ENCODE measurements around the gene NR4A1.

Gene NR4A1

DNA sequence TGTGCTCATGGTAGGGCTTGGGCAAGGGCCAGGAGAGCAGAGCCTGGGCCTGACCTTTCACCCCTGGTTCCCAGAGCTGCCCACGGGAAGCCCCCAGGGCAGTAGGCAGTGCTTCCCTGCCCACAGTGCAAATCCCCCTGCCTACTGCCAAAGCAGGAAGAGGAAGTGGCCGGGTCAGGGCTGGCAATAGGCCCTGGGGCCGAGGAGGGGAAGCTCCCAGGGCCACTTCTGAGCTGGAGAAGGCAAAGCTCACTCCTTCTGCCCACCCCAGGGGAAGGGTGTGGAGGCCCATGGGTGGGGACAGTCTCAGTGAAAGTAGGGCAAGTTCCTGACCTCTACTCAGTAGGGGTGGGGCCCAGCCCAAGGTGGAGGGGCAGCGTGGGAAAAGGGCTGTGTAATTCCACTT, 5.4 kb upstream of the NR4A1 start:
- no peak for TF ChIP-seq ARNTL (CRISPR knock-in tag; IDR thresholded peaks at IDR 0.05; ENCODE audit: borderline replicate concordance, low read depth)
- TF ChIP-seq ZNF8 (CRISPR knock-in tag; IDR thresholded peaks at IDR 0.05): no peak
- TF ChIP-seq OSR1 (CRISPR knock-in tag; IDR thresholded peaks at IDR 0.05): no peak
- TF ChIP-seq RARB (CRISPR knock-in tag; IDR thresholded peaks at IDR 0.05): no peak
- TF ChIP-seq, protein P1, sequence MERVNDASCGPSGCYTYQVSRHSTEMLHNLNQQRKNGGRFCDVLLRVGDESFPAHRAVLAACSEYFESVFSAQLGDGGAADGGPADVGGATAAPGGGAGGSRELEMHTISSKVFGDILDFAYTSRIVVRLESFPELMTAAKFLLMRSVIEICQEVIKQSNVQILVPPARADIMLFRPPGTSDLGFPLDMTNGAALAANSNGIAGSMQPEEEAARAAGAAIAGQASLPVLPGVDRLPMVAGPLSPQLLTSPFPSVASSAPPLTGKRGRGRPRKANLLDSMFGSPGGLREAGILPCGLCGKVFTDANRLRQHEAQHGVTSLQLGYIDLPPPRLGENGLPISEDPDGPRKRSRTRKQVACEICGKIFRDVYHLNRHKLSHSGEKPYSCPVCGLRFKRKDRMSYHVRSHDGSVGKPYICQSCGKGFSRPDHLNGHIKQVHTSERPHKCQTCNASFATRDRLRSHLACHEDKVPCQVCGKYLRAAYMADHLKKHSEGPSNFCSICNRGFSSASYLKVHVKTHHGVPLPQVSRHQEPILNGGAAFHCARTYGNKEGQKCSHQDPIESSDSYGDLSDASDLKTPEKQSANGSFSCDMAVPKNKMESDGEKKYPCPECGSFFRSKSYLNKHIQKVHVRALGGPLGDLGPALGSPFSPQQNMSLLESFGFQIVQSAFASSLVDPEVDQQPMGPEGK (CRISPR knock-in tag; IDR thresholded peaks at IDR 0.05; ENCODE audit: borderline replicate concordance): no peak
- no peak for TF ChIP-seq PPARA (CRISPR knock-in tag; IDR thresholded peaks at IDR 0.05; ENCODE audit: borderline replicate concordance)
- TF ChIP-seq, protein P2, sequence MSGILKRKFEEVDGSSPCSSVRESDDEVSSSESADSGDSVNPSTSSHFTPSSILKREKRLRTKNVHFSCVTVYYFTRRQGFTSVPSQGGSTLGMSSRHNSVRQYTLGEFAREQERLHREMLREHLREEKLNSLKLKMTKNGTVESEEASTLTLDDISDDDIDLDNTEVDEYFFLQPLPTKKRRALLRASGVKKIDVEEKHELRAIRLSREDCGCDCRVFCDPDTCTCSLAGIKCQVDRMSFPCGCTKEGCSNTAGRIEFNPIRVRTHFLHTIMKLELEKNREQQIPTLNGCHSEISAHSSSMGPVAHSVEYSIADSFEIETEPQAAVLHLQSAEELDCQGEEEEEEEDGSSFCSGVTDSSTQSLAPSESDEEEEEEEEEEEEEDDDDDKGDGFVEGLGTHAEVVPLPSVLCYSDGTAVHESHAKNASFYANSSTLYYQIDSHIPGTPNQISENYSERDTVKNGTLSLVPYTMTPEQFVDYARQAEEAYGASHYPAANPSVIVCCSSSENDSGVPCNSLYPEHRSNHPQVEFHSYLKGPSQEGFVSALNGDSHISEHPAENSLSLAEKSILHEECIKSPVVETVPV (CRISPR knock-in tag; IDR thresholded peaks at IDR 0.05): no peak
- no peak for TF ChIP-seq ZFP30 (CRISPR knock-in tag; IDR thresholded peaks at IDR 0.05)
- TF ChIP-seq, protein P3, sequence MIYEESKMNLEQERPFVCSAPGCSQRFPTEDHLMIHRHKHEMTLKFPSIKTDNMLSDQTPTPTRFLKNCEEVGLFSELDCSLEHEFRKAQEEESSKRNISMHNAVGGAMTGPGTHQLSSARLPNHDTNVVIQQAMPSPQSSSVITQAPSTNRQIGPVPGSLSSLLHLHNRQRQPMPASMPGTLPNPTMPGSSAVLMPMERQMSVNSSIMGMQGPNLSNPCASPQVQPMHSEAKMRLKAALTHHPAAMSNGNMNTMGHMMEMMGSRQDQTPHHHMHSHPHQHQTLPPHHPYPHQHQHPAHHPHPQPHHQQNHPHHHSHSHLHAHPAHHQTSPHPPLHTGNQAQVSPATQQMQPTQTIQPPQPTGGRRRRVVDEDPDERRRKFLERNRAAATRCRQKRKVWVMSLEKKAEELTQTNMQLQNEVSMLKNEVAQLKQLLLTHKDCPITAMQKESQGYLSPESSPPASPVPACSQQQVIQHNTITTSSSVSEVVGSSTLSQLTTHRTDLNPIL (CRISPR knock-in tag; IDR thresholded peaks at IDR 0.05; ENCODE audit: low read depth): no peak
- no peak for TF ChIP-seq BACH2 (CRISPR knock-in tag; IDR thresholded peaks at IDR 0.05; ENCODE audit: borderline replicate concordance)
- no peak for TF ChIP-seq ZNF70 (CRISPR knock-in tag; IDR thresholded peaks at IDR 0.05)
- TF ChIP-seq ZFP3 (CRISPR knock-in tag; IDR thresholded peaks at IDR 0.05): no peak
- TF ChIP-seq, protein P4, sequence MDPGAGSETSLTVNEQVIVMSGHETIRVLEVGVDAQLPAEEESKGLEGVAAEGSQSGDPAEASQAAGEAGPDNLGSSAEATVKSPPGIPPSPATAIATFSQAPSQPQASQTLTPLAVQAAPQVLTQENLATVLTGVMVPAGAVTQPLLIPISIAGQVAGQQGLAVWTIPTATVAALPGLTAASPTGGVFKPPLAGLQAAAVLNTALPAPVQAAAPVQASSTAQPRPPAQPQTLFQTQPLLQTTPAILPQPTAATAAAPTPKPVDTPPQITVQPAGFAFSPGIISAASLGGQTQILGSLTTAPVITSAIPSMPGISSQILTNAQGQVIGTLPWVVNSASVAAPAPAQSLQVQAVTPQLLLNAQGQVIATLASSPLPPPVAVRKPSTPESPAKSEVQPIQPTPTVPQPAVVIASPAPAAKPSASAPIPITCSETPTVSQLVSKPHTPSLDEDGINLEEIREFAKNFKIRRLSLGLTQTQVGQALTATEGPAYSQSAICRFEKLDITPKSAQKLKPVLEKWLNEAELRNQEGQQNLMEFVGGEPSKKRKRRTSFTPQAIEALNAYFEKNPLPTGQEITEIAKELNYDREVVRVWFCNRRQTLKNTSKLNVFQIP (CRISPR knock-in tag; IDR thresholded peaks at IDR 0.05; ENCODE audit: borderline replicate concordance, low read depth): no peak
- TF ChIP-seq SNAI2 (CRISPR knock-in tag; IDR thresholded peaks at IDR 0.05): no peak
- TF ChIP-seq TOX (CRISPR knock-in tag; IDR thresholded peaks at IDR 0.05; ENCODE audit: borderline replicate concordance): no peak
- no peak for ATAC-seq

DNA sequence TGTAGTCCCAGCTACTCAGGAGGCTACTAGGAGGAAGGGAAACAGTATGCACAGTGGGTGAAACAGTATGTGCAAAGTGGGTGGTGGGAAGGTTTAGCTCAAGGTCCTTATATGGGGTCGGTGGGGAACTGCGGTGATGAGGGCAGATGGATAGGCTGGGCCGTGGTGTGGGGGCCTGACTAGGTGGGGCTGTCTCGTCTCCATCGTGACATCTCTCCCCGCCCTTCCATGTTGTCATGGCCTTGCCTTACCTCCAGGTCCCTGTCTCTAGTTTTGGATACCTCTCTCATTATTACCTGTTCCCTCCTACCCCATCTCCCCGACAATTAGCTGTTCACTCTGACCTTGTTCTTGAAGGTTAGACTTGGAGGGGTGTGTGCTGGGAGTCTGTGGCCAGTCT, 4.4 kb upstream of the NR4A1 start:
- ATAC-seq: no peak
- TF ChIP-seq CSDC2 (CRISPR knock-in tag; IDR thresholded peaks at IDR 0.05) (no peak), SNAI2 (CRISPR knock-in tag; IDR thresholded peaks at IDR 0.05) (no peak), ZNF8 (CRISPR knock-in tag; IDR thresholded peaks at IDR 0.05) (no peak), OSR1 (CRISPR knock-in tag; IDR thresholded peaks at IDR 0.05) (no peak), ZFP30 (CRISPR knock-in tag; IDR thresholded peaks at IDR 0.05) (no peak), TOX (CRISPR knock-in tag; IDR thresholded peaks at IDR 0.05; ENCODE audit: borderline replicate concordance) (no peak), GLIS3 (CRISPR knock-in tag; IDR thresholded peaks at IDR 0.05) (no peak), ZNF70 (CRISPR knock-in tag; IDR thresholded peaks at IDR 0.05) (no peak)

DNA sequence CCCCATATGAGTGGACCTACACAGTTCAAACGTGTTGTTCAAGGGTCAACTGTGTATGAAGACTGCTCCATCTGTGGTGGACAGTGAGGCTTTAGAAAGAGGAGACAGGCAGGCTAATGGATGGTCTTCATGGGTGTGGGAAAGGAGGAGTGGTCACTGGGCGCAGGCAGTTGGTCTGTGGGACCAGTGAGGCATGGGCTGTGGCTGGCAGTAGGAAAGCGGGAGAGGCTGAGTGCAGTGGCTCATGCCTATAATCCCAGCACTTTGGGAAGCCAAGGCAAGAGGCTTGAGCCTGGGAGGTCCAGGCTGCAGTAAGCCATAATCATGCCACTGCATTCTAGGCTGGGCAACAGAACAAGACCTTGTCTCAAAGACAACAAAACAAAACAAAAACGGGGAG, 2.0 kb upstream of the NR4A1 start:
- no peak for ATAC-seq
- TF ChIP-seq ISL1 (CRISPR knock-in tag; IDR thresholded peaks at IDR 0.05) (no peak), RARB (CRISPR knock-in tag; IDR thresholded peaks at IDR 0.05) (no peak), OSR1 (CRISPR knock-in tag; IDR thresholded peaks at IDR 0.05) (no peak), ZFP30 (CRISPR knock-in tag; IDR thresholded peaks at IDR 0.05) (no peak), ZC3H10 (CRISPR knock-in tag; IDR thresholded peaks at IDR 0.05) (no peak), ESRRG (CRISPR knock-in tag; IDR thresholded peaks at IDR 0.05) (no peak), ZFP3 (CRISPR knock-in tag; IDR thresholded peaks at IDR 0.05) (no peak), ZNF565 (CRISPR knock-in tag; conservative IDR thresholded peaks at IDR 0.05; ENCODE audit: low read depth) (no peak), ZNF70 (CRISPR knock-in tag; IDR thresholded peaks at IDR 0.05) (no peak), ZNF8 (CRISPR knock-in tag; IDR thresholded peaks at IDR 0.05) (no peak)
- TF ChIP-seq, protein P2 (CRISPR knock-in tag; IDR thresholded peaks at IDR 0.05): no peak
- TF ChIP-seq, protein P1 (CRISPR knock-in tag; IDR thresholded peaks at IDR 0.05; ENCODE audit: borderline replicate concordance): no peak
- TF ChIP-seq, protein P4 (CRISPR knock-in tag; IDR thresholded peaks at IDR 0.05; ENCODE audit: borderline replicate concordance, low read depth): no peak
- TF ChIP-seq, protein P5, sequence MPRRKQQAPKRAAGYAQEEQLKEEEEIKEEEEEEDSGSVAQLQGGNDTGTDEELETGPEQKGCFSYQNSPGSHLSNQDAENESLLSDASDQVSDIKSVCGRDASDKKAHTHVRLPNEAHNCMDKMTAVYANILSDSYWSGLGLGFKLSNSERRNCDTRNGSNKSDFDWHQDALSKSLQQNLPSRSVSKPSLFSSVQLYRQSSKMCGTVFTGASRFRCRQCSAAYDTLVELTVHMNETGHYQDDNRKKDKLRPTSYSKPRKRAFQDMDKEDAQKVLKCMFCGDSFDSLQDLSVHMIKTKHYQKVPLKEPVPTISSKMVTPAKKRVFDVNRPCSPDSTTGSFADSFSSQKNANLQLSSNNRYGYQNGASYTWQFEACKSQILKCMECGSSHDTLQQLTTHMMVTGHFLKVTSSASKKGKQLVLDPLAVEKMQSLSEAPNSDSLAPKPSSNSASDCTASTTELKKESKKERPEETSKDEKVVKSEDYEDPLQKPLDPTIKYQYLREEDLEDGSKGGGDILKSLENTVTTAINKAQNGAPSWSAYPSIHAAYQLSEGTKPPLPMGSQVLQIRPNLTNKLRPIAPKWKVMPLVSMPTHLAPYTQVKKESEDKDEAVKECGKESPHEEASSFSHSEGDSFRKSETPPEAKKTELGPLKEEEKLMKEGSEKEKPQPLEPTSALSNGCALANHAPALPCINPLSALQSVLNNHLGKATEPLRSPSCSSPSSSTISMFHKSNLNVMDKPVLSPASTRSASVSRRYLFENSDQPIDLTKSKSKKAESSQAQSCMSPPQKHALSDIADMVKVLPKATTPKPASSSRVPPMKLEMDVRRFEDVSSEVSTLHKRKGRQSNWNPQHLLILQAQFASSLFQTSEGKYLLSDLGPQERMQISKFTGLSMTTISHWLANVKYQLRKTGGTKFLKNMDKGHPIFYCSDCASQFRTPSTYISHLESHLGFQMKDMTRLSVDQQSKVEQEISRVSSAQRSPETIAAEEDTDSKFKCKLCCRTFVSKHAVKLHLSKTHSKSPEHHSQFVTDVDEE (CRISPR knock-in tag; IDR thresholded peaks at IDR 0.05): no peak
